ENCODE measurements around the gene MRPL1.
"Not testable (repeated sequence)": the region's sequence is repeated elsewhere in the genome, so short reads cannot be mapped to it uniquely, and the experiment has no call there.

Gene MRPL1

DNA sequence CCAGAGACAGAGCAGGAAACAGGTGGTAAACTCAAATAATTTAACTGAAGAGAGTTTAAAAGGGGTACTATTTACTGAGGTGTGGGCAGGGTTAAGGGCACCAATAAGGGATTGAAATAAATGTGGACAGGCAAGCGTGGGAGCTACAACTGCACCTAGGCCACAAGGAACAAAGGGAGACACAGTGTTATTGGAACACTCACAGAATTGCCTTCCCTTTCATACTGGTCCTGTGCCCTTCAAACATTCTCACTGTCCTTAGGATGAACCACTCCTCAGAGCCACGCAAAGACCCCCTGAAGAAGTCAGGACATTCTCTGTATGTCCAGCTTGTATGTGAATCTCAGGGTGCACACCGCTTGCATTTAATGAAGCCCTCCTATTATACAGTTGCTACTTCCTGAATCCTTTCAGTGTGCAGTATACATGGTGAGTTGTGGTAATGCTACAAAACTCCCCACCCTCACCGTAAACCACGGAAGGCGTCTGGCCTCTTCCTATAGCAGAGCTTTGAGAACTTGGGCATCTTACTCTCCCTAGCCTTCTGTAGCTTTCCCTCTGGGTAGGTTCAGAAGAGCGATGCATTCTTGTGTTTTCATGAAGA lies 9.6 kb upstream of the MRPL1 start:
- peak; percentile 54 to 66 (median 55) for DNase-seq

DNA sequence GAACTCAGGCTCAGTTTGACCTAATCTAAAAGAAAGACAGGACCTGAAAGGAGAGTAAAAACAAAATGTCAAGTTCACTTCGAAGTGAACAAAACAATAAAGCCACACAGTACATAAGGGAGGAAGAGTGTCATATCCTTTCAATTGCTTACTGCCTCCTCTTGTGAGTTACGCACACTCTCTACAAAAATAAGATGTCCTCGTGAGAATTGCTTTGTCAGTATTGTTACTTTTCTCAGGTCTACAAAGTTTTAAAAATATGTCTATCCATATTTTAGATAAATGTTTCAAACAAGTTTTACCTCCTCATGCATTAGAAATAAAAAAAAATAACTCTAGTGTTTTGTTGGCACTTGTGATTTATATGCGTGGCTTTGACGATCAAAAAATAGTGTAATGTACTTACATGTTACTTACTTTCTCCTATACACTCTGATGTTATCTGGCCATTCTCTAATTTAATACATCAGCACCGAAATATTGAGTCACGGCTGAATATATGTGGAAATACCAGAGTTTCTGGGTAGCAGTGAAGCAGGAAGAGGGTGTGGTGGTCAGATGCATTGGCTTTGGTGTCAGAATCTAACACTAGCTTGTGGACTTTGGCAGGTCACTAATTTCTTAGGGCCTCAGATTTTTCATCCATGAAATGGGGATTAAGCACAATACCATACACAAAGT lies 8.1 kb upstream of the MRPL1 start:
- peak; percentile 64 to 80 (median 79) for DNase-seq

DNA sequence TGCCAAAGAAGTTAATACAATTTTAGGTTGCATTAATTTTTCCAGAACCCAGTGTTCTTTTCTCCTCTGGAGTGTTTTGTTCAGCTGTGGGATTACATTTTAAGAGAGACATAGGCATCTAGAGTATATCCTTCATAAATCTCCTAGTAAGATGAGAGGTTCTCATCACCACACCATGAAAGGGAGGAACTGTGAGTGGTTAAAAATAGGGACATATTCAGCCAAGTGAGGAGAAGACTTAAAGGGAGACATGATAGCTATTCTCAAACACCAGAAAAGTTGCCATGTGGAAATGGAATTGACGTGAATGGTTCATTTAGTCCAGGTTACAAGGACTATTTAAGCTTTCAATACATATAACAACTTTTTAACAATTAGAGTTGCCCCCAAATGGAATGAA lies 6.5 kb upstream of the MRPL1 start:
- no peak for DNase-seq

DNA sequence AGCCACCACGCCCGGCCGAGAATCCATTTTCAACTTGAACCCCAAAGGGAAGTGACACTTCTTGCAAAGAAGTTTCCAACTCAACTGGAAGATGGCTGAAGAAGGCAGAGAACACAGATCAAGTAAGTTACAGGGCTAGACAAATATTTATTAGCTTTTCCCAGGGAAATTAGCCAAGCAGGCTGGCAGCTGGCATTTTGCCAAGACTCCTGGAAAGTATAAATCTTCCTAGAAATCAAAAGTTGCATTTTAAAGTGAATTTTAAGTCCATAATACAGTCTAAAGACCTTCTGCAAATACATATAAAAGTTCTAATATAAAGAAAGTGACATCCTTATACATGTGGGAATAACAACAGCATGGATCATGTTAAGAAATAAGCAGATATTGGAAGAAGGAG lies 3.4 kb upstream of the MRPL1 start:
- no peak for DNase-seq

DNA sequence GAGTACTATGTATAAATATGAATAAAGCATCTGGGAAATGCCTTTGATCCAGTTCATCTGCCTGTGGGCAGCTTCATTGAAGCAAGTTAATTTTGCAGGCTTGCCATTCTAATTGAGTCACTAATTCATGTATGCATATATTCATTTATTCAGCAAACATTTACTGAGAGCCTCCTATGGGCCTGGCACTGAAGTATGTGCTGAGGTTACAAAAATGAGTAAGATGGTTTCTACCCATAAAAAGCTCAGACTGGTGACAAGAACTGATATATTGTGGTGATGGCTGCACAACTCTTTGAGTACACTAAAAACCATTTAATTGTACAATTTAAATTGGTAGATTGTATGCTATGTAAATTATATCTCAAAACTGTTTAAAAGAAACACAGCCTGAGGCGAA lies 1.1 kb upstream of the MRPL1 start:
- DNase-seq = no peak

DNA sequence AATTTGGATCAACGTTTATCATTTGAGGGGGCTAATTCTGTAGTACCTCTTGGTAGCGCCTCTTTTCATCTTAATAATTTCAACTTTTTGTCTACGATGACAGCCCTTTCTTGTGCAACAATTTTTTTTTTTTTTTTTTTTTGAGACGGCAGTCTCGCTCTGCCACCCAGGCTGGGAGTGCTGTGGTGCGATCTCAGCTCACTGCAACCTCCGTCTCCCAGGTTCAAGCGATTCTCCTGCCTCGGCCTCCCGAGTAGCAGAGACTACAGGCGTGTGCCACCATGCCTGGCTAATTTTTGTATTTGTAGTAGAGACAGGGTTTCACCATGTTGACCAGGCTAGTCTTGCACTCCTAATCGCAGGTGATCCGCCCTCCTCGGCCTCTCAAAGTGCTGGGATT lies 711 bp downstream of the MRPL1 start:
- DNase-seq = not testable (repeated sequence)

DNA sequence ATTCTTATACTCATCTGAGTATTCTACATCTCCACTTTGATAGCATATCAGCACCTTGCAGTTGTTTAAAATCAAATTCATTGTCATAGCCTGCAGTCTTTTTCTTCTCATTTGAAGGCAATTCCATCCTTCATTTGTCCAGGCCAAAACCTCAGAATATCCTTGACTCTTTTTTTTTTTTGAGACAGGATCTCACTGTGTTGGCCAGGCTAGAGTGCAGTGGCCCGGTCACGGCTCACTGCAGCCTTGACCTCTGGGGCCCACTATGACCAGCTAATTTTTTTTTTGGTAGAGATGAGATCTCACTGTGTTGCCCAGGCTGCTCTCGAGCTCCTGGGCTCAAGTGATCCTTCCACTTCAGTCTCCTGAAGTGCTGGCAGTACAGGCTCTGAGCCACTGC lies 2.6 kb downstream of the MRPL1 start:
- no peak for DNase-seq

DNA sequence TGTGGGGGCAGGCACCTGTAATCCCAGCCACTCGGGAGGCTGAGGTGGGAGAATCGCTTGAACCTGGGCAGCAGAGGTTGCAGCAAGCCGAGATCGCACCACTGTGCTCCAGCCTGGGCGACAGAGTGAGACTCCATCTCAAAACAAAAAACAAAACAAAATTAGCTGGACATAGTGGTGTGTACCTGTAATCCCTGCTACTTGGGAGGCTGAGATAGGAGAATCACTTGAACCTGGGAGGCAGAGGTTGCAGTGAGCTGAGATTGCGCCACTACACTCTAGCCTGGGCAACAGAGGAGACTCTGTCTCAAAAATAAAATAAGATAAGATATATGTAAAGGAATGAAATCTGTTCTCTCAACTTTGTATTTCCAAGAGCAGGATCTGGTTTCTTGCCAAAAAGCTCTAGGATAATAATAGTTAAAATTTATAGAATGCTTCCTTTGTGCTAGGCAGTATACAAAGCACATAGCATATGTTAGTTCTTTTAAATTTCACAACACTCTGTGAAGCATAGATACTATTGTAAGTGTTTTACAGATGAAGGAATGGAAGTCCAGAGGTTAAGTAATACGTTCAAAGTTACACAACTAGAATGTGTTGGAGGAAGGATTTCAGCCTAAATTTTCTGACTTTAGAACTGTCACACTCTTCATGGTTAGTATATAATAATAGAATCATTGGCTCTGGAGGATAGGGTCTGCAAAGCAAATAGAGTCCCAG lies 10.3 kb downstream of the MRPL1 start:
- DNase-seq = no peak

DNA sequence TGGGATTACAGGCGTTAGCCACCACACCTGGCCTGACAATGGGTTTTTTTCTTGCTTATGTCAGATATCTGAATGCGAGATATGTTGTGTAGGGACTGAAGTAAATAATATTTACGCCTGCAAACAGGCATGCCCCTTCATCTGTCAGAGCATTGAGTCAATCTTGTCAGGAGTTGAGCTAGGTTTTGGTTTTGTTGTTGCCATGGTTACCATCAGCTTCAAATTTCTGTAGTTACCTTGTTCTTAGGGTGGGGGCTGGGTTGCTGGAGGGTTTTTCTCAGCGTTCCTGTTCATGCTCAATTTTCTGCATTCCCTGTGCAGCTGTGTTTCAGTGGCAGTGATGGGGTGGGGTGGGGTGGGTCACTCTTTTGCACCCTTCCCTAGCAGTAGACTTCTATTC lies 14.5 kb downstream of the MRPL1 start:
- DNase-seq = no peak

DNA sequence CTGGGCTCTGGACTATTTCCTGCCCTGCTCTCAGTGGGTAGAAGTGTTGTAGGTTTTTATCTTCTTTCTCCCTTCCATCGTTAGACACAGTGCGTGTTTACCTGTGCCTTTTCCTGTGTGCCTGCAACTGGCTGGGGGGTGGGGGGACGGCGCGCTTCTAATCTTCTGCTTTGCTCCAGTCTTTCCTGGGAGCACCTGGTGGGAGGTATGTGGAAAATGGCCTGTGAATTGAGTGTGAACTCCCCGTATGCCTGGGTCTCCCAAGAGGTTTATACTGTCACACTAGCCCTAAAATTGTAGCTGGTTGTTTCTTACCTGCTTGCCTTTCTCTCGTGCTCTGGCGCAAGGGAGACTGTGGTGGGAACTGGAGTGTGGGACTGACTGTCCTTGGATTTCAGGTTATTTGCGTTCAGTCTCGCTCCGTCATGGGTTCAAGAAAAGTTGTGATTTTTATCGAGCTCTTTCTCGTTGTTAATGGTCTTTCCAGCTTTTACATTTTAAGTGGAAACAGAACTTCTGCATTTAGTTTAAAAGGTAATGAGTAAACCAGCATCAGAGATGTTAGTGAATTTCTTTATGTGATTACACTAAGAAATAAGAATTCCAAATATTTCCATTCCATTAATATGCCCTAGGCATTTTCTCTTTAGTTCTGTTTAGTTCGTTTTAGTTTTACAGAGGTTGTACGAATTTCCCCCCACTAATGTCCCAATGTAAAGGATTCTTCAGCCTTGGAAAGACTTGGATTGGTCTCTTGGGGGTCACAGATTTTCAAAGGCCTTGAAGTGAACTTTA lies 15.3 kb downstream of the MRPL1 start:
- DNase-seq = no peak

DNA sequence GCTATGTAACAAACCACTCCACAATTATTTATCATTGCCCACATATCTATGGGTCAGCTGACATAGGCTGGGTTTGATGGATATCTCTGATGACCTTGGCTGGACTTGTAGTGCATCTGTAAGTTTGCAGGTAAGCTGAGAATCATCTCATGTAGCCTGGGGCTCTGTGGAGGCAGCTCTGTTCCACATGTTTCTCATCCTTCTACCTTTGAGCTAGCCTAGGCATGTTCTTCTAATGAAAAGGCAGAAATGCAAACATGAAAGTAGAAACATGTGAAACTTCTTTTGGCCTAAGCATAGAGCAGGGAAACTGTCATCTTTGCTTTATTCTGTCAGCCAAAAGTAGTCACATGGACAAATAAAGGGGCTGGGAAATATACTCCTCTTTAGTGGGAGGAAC lies 18.2 kb downstream of the MRPL1 start:
- DNase-seq = no peak

DNA sequence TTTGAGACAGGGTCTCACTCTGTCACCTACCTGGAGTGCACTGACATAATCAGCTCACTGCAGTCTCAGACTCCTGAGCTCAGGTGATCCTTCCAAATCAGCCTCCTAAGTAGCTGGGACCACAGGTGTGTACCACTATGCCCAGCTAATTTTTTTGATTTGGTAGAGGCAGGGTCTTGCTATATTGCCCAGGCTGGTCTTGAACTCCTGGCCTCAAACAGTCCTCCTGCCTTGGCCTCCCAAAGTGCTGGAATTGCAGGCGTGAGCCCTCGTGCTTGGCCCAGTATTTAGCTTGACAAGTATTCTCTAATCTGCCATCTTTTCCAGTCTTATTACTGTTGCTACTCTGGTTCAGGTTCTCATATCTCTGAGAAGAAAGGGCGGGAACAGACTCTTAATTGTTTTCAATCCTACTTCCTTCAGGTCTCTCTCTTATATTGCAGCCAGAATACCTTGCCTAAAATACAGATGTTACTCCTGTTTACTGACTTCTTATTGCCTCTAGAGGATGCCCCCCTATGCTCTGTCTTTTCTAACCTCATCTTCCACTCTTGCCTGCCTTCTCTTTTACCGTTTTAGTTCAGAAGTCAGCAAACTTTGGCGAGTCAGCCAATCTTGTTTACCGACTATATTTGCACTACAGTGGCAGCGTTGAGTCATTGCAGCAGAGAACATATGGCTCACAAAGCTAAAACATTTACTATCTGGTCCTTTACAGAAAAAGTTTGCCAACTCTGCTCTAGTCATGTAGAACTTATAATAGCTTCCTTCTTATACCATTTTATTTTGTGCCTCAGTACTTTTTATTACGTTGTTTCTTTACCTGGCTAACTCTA lies 19.0 kb downstream of the MRPL1 start:
- no peak for DNase-seq

DNA sequence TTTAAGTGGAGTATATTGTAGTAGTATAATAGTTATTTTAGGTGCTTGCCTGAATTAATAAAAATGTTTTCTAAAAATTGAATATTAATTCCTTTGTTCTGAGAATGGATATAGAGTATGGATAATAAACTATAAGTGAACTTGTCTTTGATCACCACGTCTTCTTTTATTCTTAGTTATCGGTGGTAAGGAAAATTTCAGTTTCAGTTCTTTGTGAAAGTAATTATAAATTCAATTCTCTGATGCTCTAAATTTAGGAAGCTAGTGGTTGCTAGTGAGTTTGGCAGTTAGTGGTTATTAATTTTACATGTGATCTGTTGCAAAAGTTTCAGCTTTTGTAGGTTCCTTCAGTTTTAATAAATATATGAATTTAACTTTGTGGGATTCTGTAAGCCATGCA lies 30.8 kb downstream of the MRPL1 start:
- peak in 1 of 3 donors; percentile 10 for DNase-seq

DNA sequence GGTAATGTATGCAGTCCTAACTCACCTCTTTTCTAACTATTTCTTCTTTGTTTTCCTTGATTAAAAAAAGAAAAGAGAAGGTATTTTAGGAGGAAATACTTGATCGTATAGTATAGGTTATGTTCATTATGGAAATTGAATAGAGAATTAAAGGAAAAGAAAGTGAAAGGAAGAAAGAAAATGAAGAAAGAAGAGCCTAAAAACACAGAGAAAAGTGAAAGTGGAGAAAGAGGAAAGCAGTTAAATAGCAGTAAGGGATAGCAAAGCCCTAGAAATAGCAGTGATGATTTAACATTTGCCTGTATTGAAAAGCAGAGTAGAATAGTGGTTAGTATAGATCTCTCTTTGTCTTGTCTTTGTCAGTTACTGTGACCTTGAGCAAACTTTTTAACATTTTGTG lies 37.0 kb downstream of the MRPL1 start:
- no peak for DNase-seq

DNA sequence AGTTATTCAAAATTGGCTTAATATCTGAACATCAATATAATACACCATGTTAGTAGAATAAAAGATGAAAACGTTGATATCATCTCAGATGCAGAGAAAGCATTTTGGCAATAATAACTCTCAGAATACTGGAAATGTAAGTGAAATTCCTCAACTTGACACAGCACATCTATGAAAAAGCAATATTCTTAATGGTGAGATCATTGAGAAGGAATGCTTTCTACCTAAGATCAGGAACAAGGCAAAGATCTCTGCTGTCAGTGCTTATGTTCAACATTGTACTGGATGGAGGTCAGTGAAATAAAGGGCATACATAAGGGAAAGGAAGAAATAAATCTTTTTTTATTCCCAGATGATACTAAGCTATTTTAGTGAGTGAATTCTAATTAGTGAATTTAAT lies 40.6 kb downstream of the MRPL1 start:
- no peak for DNase-seq

DNA sequence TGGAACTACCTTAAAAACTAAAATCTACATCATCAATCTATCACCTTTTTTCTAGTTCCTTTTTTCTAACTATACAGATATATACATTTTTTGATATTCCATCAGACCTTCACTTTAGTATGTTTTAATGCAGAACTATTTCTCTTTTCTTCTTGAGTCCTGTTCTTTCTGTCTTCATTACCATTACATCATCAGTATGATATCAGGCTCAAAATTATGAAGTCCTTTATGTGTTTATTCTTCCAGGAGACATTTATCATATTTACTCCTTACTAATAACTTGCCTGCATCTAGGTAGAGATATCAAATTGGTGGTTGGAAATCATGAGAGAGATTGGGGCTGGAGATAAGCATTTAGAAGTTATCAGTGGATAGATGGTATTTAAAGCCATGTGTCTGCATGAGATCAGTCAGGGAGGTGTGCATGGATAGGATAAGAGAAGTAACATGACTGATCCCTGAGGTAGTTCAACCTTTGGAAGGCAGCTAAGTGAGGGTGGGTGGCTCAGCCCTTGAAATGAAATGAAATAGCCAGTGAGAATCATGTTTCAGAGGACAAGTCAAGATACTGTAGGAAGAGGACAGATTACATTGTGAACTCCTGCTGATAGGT lies 43.1 kb downstream of the MRPL1 start:
- no peak for DNase-seq

DNA sequence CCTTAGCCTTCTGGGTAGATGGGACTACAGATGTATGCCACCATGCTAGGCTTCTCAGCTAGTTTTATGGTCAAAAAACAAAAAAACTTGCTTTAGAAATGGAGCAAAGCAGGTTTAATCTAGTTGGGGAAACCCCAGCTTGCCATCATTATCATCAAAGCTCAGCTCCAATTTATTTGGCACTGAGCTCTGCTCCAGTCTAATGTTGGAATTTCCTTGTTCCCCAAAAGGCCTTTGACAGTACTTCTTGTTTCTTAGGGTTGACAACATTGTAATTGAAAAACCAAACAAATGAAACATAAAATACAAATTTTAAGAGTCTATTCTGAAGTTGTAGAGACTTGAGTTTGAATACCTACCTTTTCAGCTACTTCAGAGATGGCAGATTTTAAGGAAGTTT lies 48.0 kb downstream of the MRPL1 start:
- peak; percentile 44 to 70 (median 64) for DNase-seq

DNA sequence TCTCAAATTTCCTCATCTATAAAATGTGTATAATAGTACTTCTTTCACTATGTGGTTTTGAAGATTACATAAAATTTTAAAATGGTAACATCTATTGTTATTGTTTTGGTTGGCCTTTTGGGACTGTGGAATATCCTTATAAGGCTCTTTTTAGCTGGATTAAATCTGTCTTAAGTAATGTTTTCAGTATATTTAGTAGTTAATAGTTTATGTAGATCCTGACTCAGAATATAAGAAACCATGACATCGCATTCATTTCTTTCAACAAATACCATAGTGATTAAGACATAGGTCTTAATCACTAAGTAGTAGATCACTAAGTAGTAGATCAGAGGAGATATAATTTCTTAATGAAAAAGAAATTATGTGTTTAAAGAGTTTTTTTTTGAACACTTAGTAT lies 48.5 kb downstream of the MRPL1 start:
- peak in 2 of 3 donors; percentile 14 to 29 for DNase-seq

DNA sequence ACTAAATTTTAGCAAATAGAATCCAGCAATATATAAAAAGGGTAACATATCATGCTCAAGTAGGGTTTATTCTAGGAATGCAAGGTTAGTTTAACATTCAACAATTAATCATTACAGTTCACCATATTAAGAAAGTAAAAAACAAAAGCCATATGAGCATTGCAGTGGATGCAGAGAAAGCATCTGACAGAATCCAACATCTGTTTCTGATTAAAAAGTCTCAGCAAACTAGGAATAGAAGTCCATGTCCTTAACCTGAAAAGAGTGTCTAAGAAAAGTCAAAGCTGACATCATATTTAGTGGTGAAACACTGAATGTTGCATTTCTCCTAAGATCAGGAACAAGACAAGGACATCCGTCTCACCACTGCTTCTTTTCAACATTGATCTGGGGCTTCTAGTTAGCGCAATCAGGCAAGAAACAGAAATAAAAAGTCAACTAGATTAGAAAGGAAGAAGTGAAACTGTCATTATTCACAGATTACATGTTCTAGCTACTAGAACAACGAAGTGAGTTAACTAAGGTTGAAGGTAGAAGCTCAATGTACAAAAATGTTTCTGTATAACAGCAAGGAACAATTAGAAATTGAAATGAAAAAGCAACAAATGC lies 49.3 kb downstream of the MRPL1 start:
- peak; percentile 22 to 63 (median 48) for DNase-seq

DNA sequence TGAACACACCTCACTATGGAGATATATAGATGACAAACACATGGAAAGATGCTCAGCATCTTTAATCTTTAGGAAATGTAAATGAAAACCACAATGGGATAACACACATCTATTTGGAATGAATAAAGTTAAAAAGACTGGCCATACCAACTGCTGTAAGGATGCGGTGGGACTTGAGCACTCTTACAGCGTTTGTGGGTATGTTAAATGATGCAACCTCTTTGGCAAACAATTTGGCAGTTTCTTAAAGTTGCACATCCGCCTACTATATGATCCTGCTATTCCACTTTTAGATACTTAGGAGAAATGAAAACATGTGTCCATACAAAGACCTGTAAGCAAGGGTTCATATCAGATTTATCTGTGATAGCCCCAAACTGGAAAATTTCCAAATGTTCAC lies 50.7 kb downstream of the MRPL1 start:
- DNase-seq = no peak

DNA sequence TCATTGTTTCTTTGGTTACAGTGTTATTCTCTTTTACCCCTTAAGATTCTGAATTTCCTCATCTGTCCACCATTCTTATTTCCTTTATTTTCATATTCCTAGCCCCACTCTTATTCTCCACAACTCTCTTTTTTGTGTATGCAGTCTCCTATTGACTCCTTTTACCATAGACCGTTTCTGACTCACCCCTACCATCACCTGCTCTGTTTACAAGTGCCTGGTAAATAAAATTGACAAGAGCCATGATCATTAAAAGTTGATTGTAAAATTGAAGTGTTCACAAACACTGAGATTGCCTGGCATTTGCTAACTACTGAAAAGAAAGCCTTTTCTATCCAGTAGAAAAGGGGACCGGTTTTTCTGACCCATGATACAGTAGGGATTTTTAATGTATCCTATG lies 54.4 kb downstream of the MRPL1 start:
- no peak for DNase-seq

DNA sequence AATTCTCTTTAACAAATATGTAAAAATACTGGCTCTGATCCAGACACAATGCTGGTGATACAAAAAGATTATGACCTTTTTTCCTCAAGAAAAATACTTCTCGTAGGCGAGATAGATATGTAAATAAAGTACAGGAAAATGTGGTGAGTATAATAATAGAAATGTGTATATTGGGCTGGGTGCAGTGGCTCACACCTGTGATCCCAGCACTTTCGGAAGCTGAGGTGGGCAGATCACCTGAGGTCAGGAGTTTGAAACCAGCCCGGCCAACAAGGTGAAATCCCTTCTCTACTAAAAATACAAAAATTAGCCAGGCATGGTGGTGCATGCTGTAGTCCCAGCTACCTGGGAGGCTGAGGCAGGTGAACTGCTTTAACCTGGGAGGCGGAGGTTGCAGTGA lies 55.0 kb downstream of the MRPL1 start:
- no peak for DNase-seq
